Fibroblast of peridontal ligament (primary cell): ENCODE measurements around the gene GIMAP6.
"Not testable (repeated sequence)": the region's sequence is repeated elsewhere in the genome, so short reads cannot be mapped to it uniquely, and the experiment has no call there.

Source experiments
- DNase-seq: peaks from one replicate; pipeline ENCODE4 v3.0.0-alpha.2; 2010; ENCODE audit errors: extremely low read depth

Gene GIMAP6

GRCh38 chr7:150645259-150646020, 13.3 kb upstream of the GIMAP6 start:
- DNase-seq = no peak

- DNase-seq = no peak
Observed at GRCh38 chr7:150642926-150643325, 10.7 kb upstream of the GIMAP6 start.

GRCh38 chr7:150641854-150642253, 9.7 kb upstream of the GIMAP6 start:
- no peak for DNase-seq

GRCh38 chr7:150633926-150634325, 1.7 kb upstream of the GIMAP6 start:
- no peak for DNase-seq

GRCh38 chr7:150631084-150631826, 930 bp downstream of the GIMAP6 start:
- no peak for DNase-seq

GRCh38 chr7:150629347-150629746, 2.8 kb downstream of the GIMAP6 start:
- DNase-seq = no peak

- no peak for DNase-seq
Observed at GRCh38 chr7:150627959-150628358, 4.2 kb downstream of the GIMAP6 start.

- no peak for DNase-seq
Observed at GRCh38 chr7:150626696-150627095, 5.5 kb downstream of the GIMAP6 start.

GRCh38 chr7:150621376-150621775, 10.8 kb downstream of the GIMAP6 start:
- no peak for DNase-seq

- DNase-seq = no peak
Observed at GRCh38 chr7:150620617-150621371, 11.4 kb downstream of the GIMAP6 start.

GRCh38 chr7:150620061-150620460, 12.1 kb downstream of the GIMAP6 start:
- no peak for DNase-seq

- DNase-seq = not testable (repeated sequence)
Observed at GRCh38 chr7:150615221-150615755, 16.9 kb downstream of the GIMAP6 start.

GRCh38 chr7:150614426-150614825, 17.8 kb downstream of the GIMAP6 start:
- DNase-seq = not testable (repeated sequence)

- DNase-seq = no peak
Observed at GRCh38 chr7:150613880-150614279, 18.3 kb downstream of the GIMAP6 start.

GRCh38 chr7:150612925-150613324, 19.3 kb downstream of the GIMAP6 start:
- DNase-seq = no peak

GRCh38 chr7:150610233-150610632, 22.0 kb downstream of the GIMAP6 start:
- no peak for DNase-seq

GRCh38 chr7:150603600-150603999, 28.6 kb downstream of the GIMAP6 start:
- DNase-seq = not testable (repeated sequence)

- DNase-seq = no peak
Observed at GRCh38 chr7:150595361-150595760, 36.8 kb downstream of the GIMAP6 start.

- no peak for DNase-seq
Observed at GRCh38 chr7:150594805-150595204, 37.4 kb downstream of the GIMAP6 start.

GRCh38 chr7:150587551-150587950, 44.6 kb downstream of the GIMAP6 start:
- DNase-seq = no peak

GRCh38 chr7:150586785-150587152, 45.4 kb downstream of the GIMAP6 start:
- DNase-seq = no peak

GRCh38 chr7:150586068-150586784, 46.0 kb downstream of the GIMAP6 start:
- no peak for DNase-seq
